ENCODE measurements around the gene GGT6. TPM values are rescaled to one million over a fixed set of nuclear protein-coding genes. Genes with fewer than 3 reads are reported as not detected.
A peak's percentile ranks its signal among the peaks of the same experiment; 100 is the strongest.

The GGT6 gene
- total RNA-seq, 1 donor, result not detected

GRCh38 chr17:4602041-4602440 lies 41.7 kb upstream of the GGT6 start:
- Histone ChIP-seq H3K79me2 (ENCODE audit: insufficient read depth, low read length) (no peaks in the 10 kb centered on the region), H3K27me3 (ENCODE audit: insufficient read depth, low read length) (peaks cover 12% of the 10 kb centered on the region), H2AFZ (ENCODE audit: low read length) (no peak overlapping the region), H3K9me3 (ENCODE audit: low read depth, low read length) (no peaks in the 10 kb centered on the region), H3K4me2 (ENCODE audit: insufficient read depth, low read length) (no peak overlapping the region), H3K4me3 (ENCODE audit: insufficient read depth, low read length) (no peak overlapping the region), H4K20me1 (ENCODE audit: insufficient read depth, low read length) (no peaks in the 10 kb centered on the region), H3K27ac (ENCODE audit: low read depth, low read length) (no peak overlapping the region), H3K36me3 (ENCODE audit: insufficient read depth, low read length) (no peaks in the 10 kb centered on the region), H3K4me1 (ENCODE audit: insufficient read depth, low read length) (no peaks in the 10 kb centered on the region)
- DNase-seq (ENCODE audit: insufficient read length, low spot score, missing footprints), result peak; percentile 78
- no peak for TF ChIP-seq CTCF (IDR thresholded peaks at IDR 0.05; ENCODE audit: extremely low read depth, low read depth, low read length)

- Histone ChIP-seq H3K4me1 (ENCODE audit: insufficient read depth, low read length) (no peaks in the 10 kb centered on the region), H3K9me3 (ENCODE audit: low read depth, low read length) (no peaks in the 10 kb centered on the region), H3K4me2 (ENCODE audit: insufficient read depth, low read length) (no peak overlapping the region), H2AFZ (ENCODE audit: low read length) (no peak overlapping the region), H3K4me3 (ENCODE audit: insufficient read depth, low read length) (no peak overlapping the region), H3K27me3 (ENCODE audit: insufficient read depth, low read length) (peaks cover 12% of the 10 kb centered on the region), H4K20me1 (ENCODE audit: insufficient read depth, low read length) (no peaks in the 10 kb centered on the region), H3K27ac (ENCODE audit: low read depth, low read length) (no peak overlapping the region), H3K79me2 (ENCODE audit: insufficient read depth, low read length) (no peaks in the 10 kb centered on the region), H3K36me3 (ENCODE audit: insufficient read depth, low read length) (no peaks in the 10 kb centered on the region)
- DNase-seq (ENCODE audit: insufficient read length, low spot score, missing footprints), result peak; percentile 22
- TF ChIP-seq CTCF (IDR thresholded peaks at IDR 0.05; ENCODE audit: extremely low read depth, low read depth, low read length), result no peak
These were observed 40.9 kb upstream of the GGT6 start for GRCh38 chr17:4601326-4601725.

GRCh38 chr17:4600563-4600962 lies 40.2 kb upstream of the GGT6 start:
- peak; percentile 66 for DNase-seq (ENCODE audit: insufficient read length, low spot score, missing footprints)
- no peaks in the 10 kb centered on the region for H4K20me1 ChIP-seq (ENCODE audit: insufficient read depth, low read length)
- no peak overlapping the region for H3K4me2 ChIP-seq (ENCODE audit: insufficient read depth, low read length)
- no peak for TF ChIP-seq CTCF (IDR thresholded peaks at IDR 0.05; ENCODE audit: extremely low read depth, low read depth, low read length)
- H3K36me3 ChIP-seq (ENCODE audit: insufficient read depth, low read length), result no peaks in the 10 kb centered on the region
- peaks cover 12% of the 10 kb centered on the region for H3K27me3 ChIP-seq (ENCODE audit: insufficient read depth, low read length)
- H3K9me3 ChIP-seq (ENCODE audit: low read depth, low read length), result no peaks in the 10 kb centered on the region
- no peak overlapping the region for H3K4me3 ChIP-seq (ENCODE audit: insufficient read depth, low read length)
- H2AFZ ChIP-seq (ENCODE audit: low read length), result no peak overlapping the region
- no peaks in the 10 kb centered on the region for H3K4me1 ChIP-seq (ENCODE audit: insufficient read depth, low read length)
- no peak overlapping the region for H3K27ac ChIP-seq (ENCODE audit: low read depth, low read length)
- H3K79me2 ChIP-seq (ENCODE audit: insufficient read depth, low read length), result no peaks in the 10 kb centered on the region

- no peak for TF ChIP-seq CTCF (IDR thresholded peaks at IDR 0.05; ENCODE audit: extremely low read depth, low read depth, low read length)
- H3K9me3 ChIP-seq (ENCODE audit: low read depth, low read length), result no peaks in the 10 kb centered on the region
- no peaks in the 10 kb centered on the region for H4K20me1 ChIP-seq (ENCODE audit: insufficient read depth, low read length)
- H3K79me2 ChIP-seq (ENCODE audit: insufficient read depth, low read length), result no peaks in the 10 kb centered on the region
- H3K4me3 ChIP-seq (ENCODE audit: insufficient read depth, low read length), result no peak overlapping the region
- H3K27me3 ChIP-seq (ENCODE audit: insufficient read depth, low read length), result peaks cover 12% of the 10 kb centered on the region
- no peak overlapping the region for H2AFZ ChIP-seq (ENCODE audit: low read length)
- H3K36me3 ChIP-seq (ENCODE audit: insufficient read depth, low read length), result no peaks in the 10 kb centered on the region
- no peak overlapping the region for H3K27ac ChIP-seq (ENCODE audit: low read depth, low read length)
- DNase-seq (ENCODE audit: insufficient read length, low spot score, missing footprints), result peak; percentile 60
- H3K4me2 ChIP-seq (ENCODE audit: insufficient read depth, low read length), result no peak overlapping the region
- H3K4me1 ChIP-seq (ENCODE audit: insufficient read depth, low read length), result no peaks in the 10 kb centered on the region
These were observed 39.3 kb upstream of the GGT6 start for GRCh38 chr17:4599505-4600281.

Measured in osteoblast (primary cell).